Fibroblast of mammary gland (primary cell): Measurements from ENCODE around the gene CCDC112.

Experiments used
- DNase-seq: peaks from one replicate; pipeline ENCODE4 v3.0.0-alpha.2; 2010; ENCODE audit warnings: low read depth
- H3K4me3 ChIP-seq: 2 replicates; pipeline ENCODE4 v1.5.1; 2011; ENCODE audit warnings: low read depth, mild to moderate bottlenecking, low read length, moderate library complexity; ENCODE audit not compliant: control insufficient read depth
- CTCF ChIP-seq: conservative IDR thresholded peaks from 2 replicates; pipeline ENCODE4 v1.5.1; 2011; ENCODE audit warnings: low read depth, low read length, inconsistent platforms; ENCODE audit not compliant: control insufficient read depth, insufficient read depth

CCDC112 gene

GRCh38 chr5:115306011-115306536 lies 9.6 kb upstream of the CCDC112 start:
- H3K4me3 ChIP-seq = no peak overlapping the region
- DNase-seq = no peak
- no peak for TF ChIP-seq CTCF

DNA sequence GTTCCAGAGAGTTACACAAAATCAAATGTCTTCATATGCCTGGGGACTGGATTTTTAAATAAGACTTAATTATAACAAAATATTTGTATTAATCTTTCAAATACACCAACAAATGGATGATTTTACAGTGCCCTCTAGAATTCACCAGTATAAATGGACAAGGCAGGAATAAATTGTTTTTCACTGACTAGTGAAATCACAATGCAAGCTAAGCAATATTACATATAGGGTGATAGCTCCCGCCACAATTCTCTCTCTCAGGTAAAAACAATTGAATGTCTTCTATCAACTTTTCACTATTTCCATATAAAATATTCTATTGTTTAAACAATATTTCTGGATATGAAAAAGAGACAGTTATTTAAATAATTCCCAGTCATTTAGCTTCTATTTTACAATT lies 8.0 kb upstream of the CCDC112 start:
- DNase-seq = no peak
- TF ChIP-seq CTCF = no peak
- no peak overlapping the region for H3K4me3 ChIP-seq

DNA sequence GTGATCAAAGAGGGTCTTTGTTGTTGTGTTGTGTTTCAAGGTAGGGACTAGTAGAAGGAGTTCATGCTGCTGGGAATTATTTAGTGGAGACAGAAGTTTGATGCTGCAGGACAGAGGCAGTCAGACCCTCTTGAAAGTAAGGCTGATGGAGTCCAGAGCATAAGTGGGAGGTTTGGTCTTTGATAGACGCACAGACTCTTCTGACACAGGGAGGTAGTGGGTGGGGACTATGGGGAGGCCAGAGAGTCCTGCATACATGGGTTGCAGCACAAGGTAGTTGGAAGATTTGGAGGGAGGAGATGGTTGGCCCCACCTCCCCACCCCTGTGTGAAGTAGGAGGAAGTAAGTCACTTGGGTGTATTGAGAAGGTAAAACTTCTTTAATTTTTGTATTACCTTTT lies 2.4 kb upstream of the CCDC112 start:
- DNase-seq = no peak
- H3K4me3 ChIP-seq = no peak overlapping the region
- TF ChIP-seq CTCF = no peak

GRCh38 chr5:115297031-115297430 lies 577 bp upstream of the CCDC112 start:
- peak overlapping the region; percentile 30 for H3K4me3 ChIP-seq
- DNase-seq = peak; percentile 20
- TF ChIP-seq CTCF = no peak

GRCh38 chr5:115295777-115296123 lies 704 bp downstream of the CCDC112 start:
- H3K4me3 ChIP-seq = peak overlapping the region; percentile 82
- peak; percentile 3 for DNase-seq

GRCh38 chr5:115291397-115291796 lies 5.1 kb downstream of the CCDC112 start:
- H3K4me3 ChIP-seq = no peak overlapping the region
- DNase-seq = no peak
- no peak for TF ChIP-seq CTCF

More at GRCh38 chr5:115295777-115296123, 704 bp downstream of the CCDC112 start:
- no peak for TF ChIP-seq CTCF

DNA sequence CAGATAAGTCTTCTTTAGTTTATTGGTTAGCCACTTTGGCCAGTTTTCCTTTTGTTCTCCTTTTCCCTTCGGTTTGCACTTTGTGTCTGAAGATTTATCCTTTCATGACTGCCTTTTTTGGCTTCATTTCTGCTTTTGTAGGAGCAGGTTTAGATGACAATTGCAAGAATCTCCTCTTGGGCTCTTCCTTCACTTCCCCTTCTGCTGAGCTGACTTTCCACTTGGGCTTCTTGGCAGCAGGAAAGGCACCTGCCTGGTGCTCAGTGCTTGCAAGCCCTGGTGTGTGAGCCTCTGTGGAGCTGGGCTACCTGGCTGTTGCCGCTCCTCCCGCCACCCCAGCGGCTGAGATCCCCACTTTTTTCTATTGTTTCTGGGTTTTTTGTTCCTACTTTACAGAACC lies 7.3 kb downstream of the CCDC112 start:
- no peak for DNase-seq
- H3K4me3 ChIP-seq = no peak overlapping the region
- TF ChIP-seq CTCF = no peak
